Epithelial cell of esophagus (primary cell): ENCODE measurements around the gene PSMB7.

ENCODE experiments used
- DNase-seq: peaks from one replicate; pipeline ENCODE4 v3.0.0; 2010; ENCODE audit warnings: low read depth
- H3K4me3 ChIP-seq: 2 replicates; pipeline ENCODE4 v1.5.1; 2011; ENCODE audit warnings: mild to moderate bottlenecking, low read length, control low read depth
- CTCF ChIP-seq: IDR thresholded peaks from 2 replicates; pipeline ENCODE4 v1.5.1; 2011; ENCODE audit warnings: low read depth, mild to moderate bottlenecking, low read length, control low read depth, inconsistent platforms; ENCODE audit not compliant: insufficient read depth; ENCODE audit errors: missing control alignments

The PSMB7 gene

GRCh38 chr9:124359426-124359825 is 55.8 kb downstream of the PSMB7 start:
- no peak for DNase-seq
- no peak overlapping the region for H3K4me3 ChIP-seq
- no peak for TF ChIP-seq CTCF

GRCh38 chr9:124358631-124359030 is 56.6 kb downstream of the PSMB7 start:
- H3K4me3 ChIP-seq = no peak overlapping the region
- no peak for TF ChIP-seq CTCF
- DNase-seq = no peak

DNA sequence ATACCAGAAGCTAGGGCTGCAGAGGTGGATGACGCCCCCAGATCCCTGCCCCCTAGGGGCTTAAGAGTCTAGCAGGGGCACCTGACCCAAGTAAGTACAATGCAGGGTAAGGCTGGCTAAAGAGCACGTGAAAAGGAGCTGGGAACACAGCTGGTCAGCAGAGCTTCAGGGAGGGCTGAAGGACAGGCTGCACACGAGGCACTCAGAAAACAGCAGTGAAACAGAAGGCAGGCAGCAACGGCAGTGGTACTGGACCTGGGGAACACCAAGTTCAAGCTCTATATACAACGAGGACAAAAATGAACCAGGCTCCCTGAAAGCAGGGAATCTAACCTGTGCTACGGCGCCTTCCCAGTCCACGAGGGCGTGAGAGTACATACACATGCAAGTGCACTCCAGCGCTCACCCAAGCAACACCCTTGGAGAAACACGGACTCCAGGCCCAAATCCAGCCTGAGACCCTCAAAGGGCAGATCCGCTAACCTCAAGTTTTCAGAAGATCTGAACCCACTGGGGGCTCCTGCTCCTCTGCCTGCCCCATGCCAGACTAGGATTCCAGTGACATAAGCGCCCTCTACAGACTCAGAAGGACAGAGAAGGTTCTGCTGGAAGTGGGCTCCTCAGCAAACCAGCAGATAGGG is 57.4 kb downstream of the PSMB7 start:
- DNase-seq = no peak
- no peak overlapping the region for H3K4me3 ChIP-seq
- TF ChIP-seq CTCF = no peak

DNA sequence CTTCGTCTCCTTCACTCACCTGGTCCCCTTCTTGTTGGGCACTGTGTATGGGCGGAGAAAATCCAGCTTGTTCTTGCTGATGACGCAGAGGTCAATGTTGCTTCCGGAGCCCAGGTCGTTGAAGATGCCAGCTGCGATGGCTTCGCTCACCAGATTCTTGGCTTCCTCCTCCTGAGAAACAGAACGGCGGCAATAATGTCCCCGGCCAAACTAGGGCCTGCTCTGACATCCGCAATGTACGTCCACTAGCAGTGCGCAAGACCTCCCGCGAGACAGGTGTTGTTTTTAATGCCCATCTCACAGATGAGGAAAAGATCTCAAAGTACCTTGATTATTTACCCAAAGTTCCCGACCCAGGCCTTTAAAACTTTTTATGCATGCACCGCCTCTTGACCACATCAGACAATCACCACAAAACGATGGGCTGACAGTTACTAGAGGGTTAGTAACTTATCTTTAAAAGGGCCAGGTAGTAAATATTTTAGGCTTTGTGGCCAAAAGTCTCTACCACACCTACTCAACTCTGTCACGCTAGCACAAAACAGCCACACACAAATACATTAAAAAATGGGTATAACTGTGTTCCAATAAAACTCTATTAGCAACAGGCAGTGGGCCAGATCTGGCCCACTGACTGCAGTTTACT is 58.4 kb downstream of the PSMB7 start:
- no peak for TF ChIP-seq CTCF
- no peak for DNase-seq
- H3K4me3 ChIP-seq = no peak overlapping the region

GRCh38 chr9:124355941-124356744 is 59.1 kb downstream of the PSMB7 start:
- no peak for TF ChIP-seq CTCF
- no peak overlapping the region for H3K4me3 ChIP-seq
- DNase-seq = no peak

DNA sequence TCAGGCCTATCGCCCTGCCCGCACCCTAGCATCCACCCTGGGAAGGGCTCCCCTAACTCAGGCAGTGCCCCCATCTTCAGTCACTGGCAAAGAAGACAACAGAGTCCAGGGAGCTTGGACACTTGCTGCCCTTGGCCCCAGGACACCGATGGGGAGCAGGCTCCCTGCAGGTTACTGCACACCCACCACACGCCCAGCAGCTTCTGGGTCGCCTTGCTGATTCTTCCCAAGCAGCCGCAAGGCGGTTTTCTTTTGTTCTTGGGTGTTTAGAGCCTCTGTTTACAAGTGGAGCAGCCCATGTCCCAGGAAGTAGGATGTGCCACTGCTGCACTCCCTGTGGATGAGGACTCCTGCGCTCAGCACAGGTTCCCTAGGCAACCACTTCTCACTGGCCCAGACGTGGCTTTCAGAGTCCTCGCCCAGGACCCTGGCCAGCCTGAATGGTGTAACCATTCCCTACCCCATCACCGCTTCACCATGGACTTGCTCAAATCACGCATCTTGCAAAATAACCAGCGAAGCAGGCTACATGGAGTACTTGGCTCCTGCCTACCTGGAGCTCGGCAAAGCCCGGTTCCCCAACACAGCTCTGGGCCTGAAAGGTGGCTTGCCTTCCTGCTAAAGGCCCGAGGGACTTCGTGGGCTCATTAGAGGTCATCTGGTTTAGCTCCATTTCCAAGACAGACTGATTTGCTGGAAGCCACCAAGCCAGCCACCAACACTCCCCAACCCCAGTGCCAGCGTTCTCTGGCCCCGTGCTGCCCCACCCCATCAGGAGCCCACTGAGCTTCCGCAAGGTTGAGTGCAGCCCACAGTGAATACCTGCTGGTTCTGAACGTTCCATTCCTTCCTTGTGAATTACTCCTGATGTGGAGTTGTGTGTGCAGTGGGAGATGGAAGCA is 60.0 kb downstream of the PSMB7 start:
- DNase-seq = no peak
- TF ChIP-seq CTCF = no peak
- no peak overlapping the region for H3K4me3 ChIP-seq
